IMR-90 (cell line): ENCODE results near the gene BMP2K. TPM values are rescaled to one million over a fixed set of nuclear protein-coding genes. Genes with fewer than 3 reads are reported as not detected.

ENCODE experiments used
- ATAC-seq: fragments of 200-7000 bp; cut with Tn5 transposase; 2 replicates; pipeline ENCODE4 v1.9.1; 2020; ENCODE audit warnings: low read depth, mild to moderate bottlenecking, moderate library complexity
- BruUV-seq: library from RNA; stranded (reverse); fragments of 400-500 nt; replicated peaks from 2 replicates; lab custom pipeline; 2021; lab: Mats Ljungman, UMichigan
- CTCF ChIA-PET: fragments of 300-600 bp; formaldehyde crosslinking; extraction: SDS; loops from one replicate; lab custom pipeline; 2021; ENCODE audit warnings: antibody characterized with exemption; lab: Yijun Ruan, JAX
- POLR2A ChIA-PET: fragments of 300-600 bp; sonication (Branson Sonifier 250); formaldehyde crosslinking; loops from one replicate; lab custom pipeline; 2022; ENCODE audit warnings: antibody characterized with exemption; ENCODE audit not compliant: unreplicated experiment; lab: Charles Lee
- DNase-seq: peaks from one replicate; pipeline ENCODE4 v3.0.0; 2013
- H2AFZ ChIP-seq: replicated peaks from 2 replicates; pipeline ENCODE3; 2013; ENCODE audit warnings: low read length, mild to moderate bottlenecking; ENCODE audit not compliant: poor library complexity
- H2AK5ac ChIP-seq: 2 replicates; pipeline ENCODE4 v1.6.1; 2013; ENCODE audit warnings: low read depth, low read length, inconsistent platforms
- H2AK9ac ChIP-seq: replicated peaks from 2 replicates; pipeline ENCODE3; 2013; ENCODE audit warnings: mild to moderate bottlenecking, low read depth, low read length, moderate library complexity; ENCODE audit not compliant: poor library complexity
- H2BK120ac ChIP-seq: 2 replicates; pipeline ENCODE4 v1.6.1; 2013; ENCODE audit warnings: low read depth, low read length, inconsistent platforms
- H2BK15ac ChIP-seq: 3 replicates; pipeline ENCODE4 v1.6.1; 2013; ENCODE audit warnings: low read depth, low read length, inconsistent platforms
- H2BK20ac ChIP-seq: 2 replicates; pipeline ENCODE4 v1.6.1; 2013; ENCODE audit warnings: low read depth, mild to moderate bottlenecking, inconsistent platforms, low read length, moderate library complexity
- H2BK5ac ChIP-seq: 2 replicates; pipeline ENCODE4 v1.6.1; 2013; ENCODE audit warnings: mild to moderate bottlenecking, low read depth, low read length, inconsistent platforms; ENCODE audit not compliant: poor library complexity, severe bottlenecking
- H3K14ac ChIP-seq: replicated peaks from 2 replicates; pipeline ENCODE4 v1.6.1; 2013; ENCODE audit warnings: low read depth, low read length, inconsistent platforms
- H3K18ac ChIP-seq: 2 replicates; pipeline ENCODE4 v1.6.1; 2013; ENCODE audit warnings: low read depth, low read length, control low read depth
- H3K23ac ChIP-seq: 2 replicates; pipeline ENCODE4 v1.6.1; 2013; ENCODE audit warnings: low read depth, low read length, inconsistent platforms
- H3K27ac ChIP-seq: 2 replicates; pipeline ENCODE4 v1.5.1; 2013; ENCODE audit warnings: mild to moderate bottlenecking, control low read depth, low read length; ENCODE audit not compliant: insufficient read depth
- H3K27me3 ChIP-seq: 2 replicates; pipeline ENCODE4 v1.6.1; 2013; ENCODE audit warnings: low read length; ENCODE audit not compliant: control insufficient read depth, insufficient read depth
- H3K36me3 ChIP-seq: 2 replicates; pipeline ENCODE4 v1.6.1; 2013; ENCODE audit warnings: low read length, mixed read lengths; ENCODE audit not compliant: control insufficient read depth, insufficient read depth
- H3K4ac ChIP-seq: 2 replicates; pipeline ENCODE4 v1.6.1; 2013; ENCODE audit warnings: low read depth, low read length, inconsistent platforms
- H3K4me1 ChIP-seq: 2 replicates; pipeline ENCODE4 v1.6.1; 2013; ENCODE audit warnings: low read length, mixed read lengths; ENCODE audit not compliant: control insufficient read depth, insufficient read depth
- H3K4me2 ChIP-seq: 2 replicates; pipeline ENCODE4 v1.6.1; 2013; ENCODE audit warnings: low read depth, mild to moderate bottlenecking, control low read depth, low read length, moderate library complexity
- H3K4me3 ChIP-seq: 2 replicates; pipeline ENCODE4 v1.5.1; 2013; ENCODE audit warnings: low read depth, mild to moderate bottlenecking, control low read depth, low read length, moderate library complexity; ENCODE audit not compliant: insufficient read depth
- H3K56ac ChIP-seq: 2 replicates; pipeline ENCODE4 v1.6.1; 2013; ENCODE audit warnings: low read length, inconsistent platforms; ENCODE audit not compliant: insufficient read depth; ENCODE audit errors: extremely low read depth
- H3K79me1 ChIP-seq, 2 experiments: 2 replicates each; pipeline ENCODE4 v1.6.1; 2013; ENCODE audit warnings: low read length in 2 of 2, inconsistent platforms in 1 of 2, low read depth in 1 of 2
- H3K9ac ChIP-seq: 2 replicates; pipeline ENCODE4 v1.6.1; 2013; ENCODE audit warnings: low read depth, low read length, control low read depth
- H3K9me1 ChIP-seq: 2 replicates; pipeline ENCODE4 v1.6.1; 2013; ENCODE audit warnings: low read length, inconsistent platforms; ENCODE audit not compliant: insufficient read depth
- H3K9me3 ChIP-seq: 2 replicates; pipeline ENCODE4 v1.6.1; 2013; ENCODE audit warnings: low read length; ENCODE audit not compliant: control insufficient read depth, insufficient read depth
- H4K20me1 ChIP-seq: 2 replicates; pipeline ENCODE4 v1.6.1; 2013; ENCODE audit warnings: low read length, inconsistent platforms; ENCODE audit not compliant: insufficient read depth
- H4K5ac ChIP-seq: 2 replicates; pipeline ENCODE4 v1.6.1; 2013; ENCODE audit warnings: mild to moderate bottlenecking, low read depth, low read length, control low read depth
- H4K8ac ChIP-seq, 2 experiments: 2 replicates each; pipeline ENCODE4 v1.6.1; 2013; ENCODE audit warnings: low read depth in 2 of 2, low read length in 2 of 2, control low read depth in 1 of 2, inconsistent platforms in 1 of 2
- H4K91ac ChIP-seq: 2 replicates; pipeline ENCODE4 v1.6.1; 2013; ENCODE audit warnings: low read depth, low read length, inconsistent platforms; ENCODE audit not compliant: insufficient read depth
- CHD1 ChIP-seq: IDR thresholded peaks from 2 replicates; pipeline ENCODE4 v1.6.1; 2012; ENCODE audit warnings: low read depth, low read length, improper control_type of control experiment
- CTCF ChIP-seq: conservative IDR thresholded peaks from 2 replicates; pipeline ENCODE4 v1.5.1; 2012; ENCODE audit warnings: mild to moderate bottlenecking, low read depth, low read length, improper control_type of control experiment
- ELK1 ChIP-seq: fragments of 150-350 bp; IDR thresholded peaks from 2 replicates; pipeline ENCODE4 v1.6.1; 2016; ENCODE audit warnings: low read depth, mild to moderate bottlenecking, low read length, moderate library complexity, borderline replicate concordance
- FOS ChIP-seq: fragments of 150-350 bp; IDR thresholded peaks from 2 replicates; pipeline ENCODE4 v1.6.1; 2016; ENCODE audit warnings: low read depth, low read length
- MAFK ChIP-seq: IDR thresholded peaks from 2 replicates; pipeline ENCODE4 v1.6.1; 2012; ENCODE audit warnings: low read depth, low read length, improper control_type of control experiment
- NFE2L2 ChIP-seq: fragments of 150-350 bp; IDR thresholded peaks from 2 replicates; pipeline ENCODE4 v1.6.1; 2016; ENCODE audit warnings: low read depth, mild to moderate bottlenecking, low read length
- RCOR1 ChIP-seq: IDR thresholded peaks from 2 replicates; pipeline ENCODE4 v1.6.1; 2012; ENCODE audit warnings: mild to moderate bottlenecking, low read length, improper control_type of control experiment; ENCODE audit not compliant: insufficient replicate concordance
- dilution Hi-C: fragments of 300-500 bp; cut with HindIII; formaldehyde crosslinking; loops from one replicate; pipeline ENCODE4 v1.14.3; 2018; ENCODE audit warnings: low sequenced_read_pairs; ENCODE audit not compliant: unreplicated experiment
- in situ Hi-C: fragments of 300-500 bp; cut with MboI; formaldehyde crosslinking; loops from 3 replicates; pipeline ENCODE4 v1.14.3; 2019; ENCODE audit warnings: low sequenced_read_pairs, inconsistent platforms, mixed read lengths
- intact Hi-C: fragments of 100-400 bp; cut with micrococcal nuclease; formaldehyde crosslinking; loops from 2 replicates; pipeline ENCODE4 v1.10.0; 2022
- polyA plus RNA-seq, 3 experiments: library from polyadenylated mRNA; depleted of rRNA; stranded (reverse); fragments of >200 nt; gene quantifications; 2 replicates each; pipeline ENCODE4 v1.2.3, GENCODE V29; 2012; ENCODE audit warnings: low replicate concordance in 1 of 3
- total RNA-seq: library from RNA; depleted of rRNA; stranded (reverse); fragments of >200 nt; gene quantifications from 2 replicates; pipeline ENCODE4 v1.2.3, GENCODE V29; 2012

Gene BMP2K
- total and polyA plus RNA-seq, 2 of the 4 experiments (the other 2 are of a cell fraction): 15.8 to 46.1 TPM

GRCh38 chr4:78767350-78767749, 8.8 kb upstream of the BMP2K start:
- in situ Hi-C loops: no loop called here
- Histone ChIP-seq H4K5ac (no peak overlapping the region), H2AK9ac (no peak overlapping the region), H3K9ac (no peak overlapping the region), H3K14ac (no peak overlapping the region), H3K27ac (no peak overlapping the region), H3K9me1 (peaks cover 3% of the 10 kb centered on the region), H2AK5ac (peak overlapping the region; percentile 8; the same call in 1 of the 2 replicates), H2AFZ (no peak overlapping the region), H3K4ac (peak overlapping the region; percentile 27), H4K8ac (peak overlapping the region in 1 of 2 experiments; percentile 9; a peak in 1 of 4 replicates), H3K36me3 (no peaks in the 10 kb centered on the region), H3K4me3 (no peak overlapping the region), H3K4me2 (no peak overlapping the region), H2BK15ac (0 out of 3 replicates have a peak overlapping the region, but pooled peaks have one; percentile 31), H4K91ac (no peak overlapping the region), H4K20me1 (no peaks in the 10 kb centered on the region), H3K4me1 (peaks cover 9% of the 10 kb centered on the region), H3K79me1 (0 out of 4 replicates have a peak, but pooled peaks cover 0 to 3% of the 10 kb centered on the region in 2 experiments), H3K18ac (no peak overlapping the region), H3K56ac (no peak overlapping the region), H2BK20ac (no peak overlapping the region), H3K9me3 (no peaks in the 10 kb centered on the region), H2BK120ac (peak overlapping the region; percentile 33; the same call in 1 of the 2 replicates), H3K23ac (no peak overlapping the region), H3K27me3 (no peaks in the 10 kb centered on the region), H2BK5ac (no peak overlapping the region)
- intact Hi-C loops: no loop called here
- CTCF ChIA-PET: interaction anchor here (0.9 kb wide), 1 partner anchor 11 kb away, joined by 3 read pairs; no protein-coding TSS in a partner anchor
- no peak for DNase-seq
- dilution Hi-C loops: no loop called here
- POLR2A ChIA-PET: no interaction called here
- BruUV-seq: no TSS peak
- no peak for ATAC-seq
- TF ChIP-seq MAFK (no peak), NFE2L2 (no peak), CTCF (no peak), RCOR1 (no peak), FOS (no peak), CHD1 (no peak), ELK1 (no peak)
